Mammary epithelial cell (primary cell): ENCODE measurements around the gene CFAP210.
"Not testable (repeated sequence)": the region's sequence is repeated elsewhere in the genome, so short reads cannot be mapped to it uniquely, and the experiment has no call there.

Experiments used
- EZH2 ChIP-seq: IDR thresholded peaks from 2 replicates; pipeline ENCODE4 v1.6.1; 2012; ENCODE audit warnings: low read length, inconsistent platforms, borderline replicate concordance
- TF ChIP-seq, protein P1 (sequence below), 2 donors: IDR thresholded peaks in 1 of 2; conservative IDR thresholded peaks in 1 of 2; 2 replicates each; pipeline ENCODE4 v1.5.1; 2011 to 2012; ENCODE audit warnings: inconsistent platforms in 2 of 2, low read length in 2 of 2, mild to moderate bottlenecking in 2 of 2, control low read depth in 1 of 2, low read depth in 1 of 2; ENCODE audit not compliant: insufficient read depth in 1 of 2; ENCODE audit errors: extremely low read depth in 1 of 2

DNA sequence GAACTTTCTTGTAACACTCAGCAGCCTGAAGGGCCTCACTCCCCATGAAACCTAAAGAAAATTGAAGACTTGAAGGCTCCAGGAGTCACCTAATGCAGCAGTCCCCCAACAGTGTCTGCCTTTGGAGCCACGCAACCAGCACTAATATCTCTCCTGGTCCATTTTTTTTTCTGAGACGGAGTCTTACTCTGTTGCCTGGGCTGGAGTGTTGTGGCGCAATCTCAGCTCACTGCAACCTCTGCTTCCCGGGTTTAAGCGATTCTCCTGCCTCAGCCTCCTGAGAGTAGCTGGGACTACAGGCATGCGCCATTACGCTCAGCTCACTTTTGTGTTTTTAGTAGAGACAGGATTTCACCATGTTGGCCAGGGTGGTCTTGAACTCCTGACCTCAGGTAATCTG lies 97.7 kb downstream of the CFAP210 start:
- TF ChIP-seq, protein P1, sequence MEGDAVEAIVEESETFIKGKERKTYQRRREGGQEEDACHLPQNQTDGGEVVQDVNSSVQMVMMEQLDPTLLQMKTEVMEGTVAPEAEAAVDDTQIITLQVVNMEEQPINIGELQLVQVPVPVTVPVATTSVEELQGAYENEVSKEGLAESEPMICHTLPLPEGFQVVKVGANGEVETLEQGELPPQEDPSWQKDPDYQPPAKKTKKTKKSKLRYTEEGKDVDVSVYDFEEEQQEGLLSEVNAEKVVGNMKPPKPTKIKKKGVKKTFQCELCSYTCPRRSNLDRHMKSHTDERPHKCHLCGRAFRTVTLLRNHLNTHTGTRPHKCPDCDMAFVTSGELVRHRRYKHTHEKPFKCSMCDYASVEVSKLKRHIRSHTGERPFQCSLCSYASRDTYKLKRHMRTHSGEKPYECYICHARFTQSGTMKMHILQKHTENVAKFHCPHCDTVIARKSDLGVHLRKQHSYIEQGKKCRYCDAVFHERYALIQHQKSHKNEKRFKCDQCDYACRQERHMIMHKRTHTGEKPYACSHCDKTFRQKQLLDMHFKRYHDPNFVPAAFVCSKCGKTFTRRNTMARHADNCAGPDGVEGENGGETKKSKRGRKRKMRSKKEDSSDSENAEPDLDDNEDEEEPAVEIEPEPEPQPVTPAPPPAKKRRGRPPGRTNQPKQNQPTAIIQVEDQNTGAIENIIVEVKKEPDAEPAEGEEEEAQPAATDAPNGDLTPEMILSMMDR (conservative IDR thresholded peaks at IDR 0.05 in 1 of 2, IDR thresholded peaks at IDR 0.05 in 1 of 2; ENCODE audit: extremely low read depth in 1 of 2, insufficient read depth in 1 of 2, low read depth in 1 of 2, low read length in 2 of 2) = not testable (repeated sequence)
- not testable (repeated sequence) for TF ChIP-seq EZH2
